Lower leg skin (tissue), 4 donors: ENCODE data around the gene RACGAP1. TPM values are rescaled to one million over a fixed set of nuclear protein-coding genes. Genes with fewer than 3 reads are reported as not detected.

Experiments
- DNase-seq, 2 donors: peaks; one replicate each; pipeline ENCODE4 v3.0.0-alpha.2; 2019; ENCODE audit warnings: low spot score in 2 of 2
- H3K4me3 ChIP-seq: fragments of 200-600 bp; sonication (generic); 2 replicates; pipeline ENCODE4 v1.5.1; 2017; ENCODE audit warnings: mild to moderate bottlenecking, low read depth; ENCODE audit not compliant: poor library complexity, severe bottlenecking
- POLR2A ChIP-seq, 2 donors: fragments of 450-650 bp; IDR thresholded peaks; one replicate each; pipeline ENCODE4 v1.6.1; 2016 to 2017; ENCODE audit warnings: antibody characterized with exemption in 2 of 2, mild to moderate bottlenecking in 1 of 2, moderate library complexity in 1 of 2
- WGBS, 2 donors: methylation state at CpG; one replicate each; pipeline ENCODE4 v1.1.5; 2018; 5-methylcytosine and 5-hydroxymethylcytosine counted together
- intact Hi-C: fragments of 100-400 bp; cut with DNase I; formaldehyde crosslinking; loops from one replicate; pipeline ENCODE4 v1.15.0; 2023; ENCODE audit warnings: low total_unique reads
- total RNA-seq, 4 donors: library from RNA; depleted of rRNA; stranded (reverse); fragments of >200 nt; gene quantifications; one replicate each; pipeline ENCODE4 v1.1.0, GENCODE V29; 2016
- TF ChIP-seq, protein P1 (sequence below), 3 donors: fragments of 450-650 bp; IDR thresholded peaks; one replicate each; pipeline ENCODE4 v1.5.1; 2016; ENCODE audit warnings: antibody characterized with exemption in 3 of 3, mild to moderate bottlenecking in 3 of 3, moderate library complexity in 2 of 3

Gene RACGAP1
- total RNA-seq, 4 donors from 2014 or later: 11.6 to 16.8 (median 15.9) TPM

DNA sequence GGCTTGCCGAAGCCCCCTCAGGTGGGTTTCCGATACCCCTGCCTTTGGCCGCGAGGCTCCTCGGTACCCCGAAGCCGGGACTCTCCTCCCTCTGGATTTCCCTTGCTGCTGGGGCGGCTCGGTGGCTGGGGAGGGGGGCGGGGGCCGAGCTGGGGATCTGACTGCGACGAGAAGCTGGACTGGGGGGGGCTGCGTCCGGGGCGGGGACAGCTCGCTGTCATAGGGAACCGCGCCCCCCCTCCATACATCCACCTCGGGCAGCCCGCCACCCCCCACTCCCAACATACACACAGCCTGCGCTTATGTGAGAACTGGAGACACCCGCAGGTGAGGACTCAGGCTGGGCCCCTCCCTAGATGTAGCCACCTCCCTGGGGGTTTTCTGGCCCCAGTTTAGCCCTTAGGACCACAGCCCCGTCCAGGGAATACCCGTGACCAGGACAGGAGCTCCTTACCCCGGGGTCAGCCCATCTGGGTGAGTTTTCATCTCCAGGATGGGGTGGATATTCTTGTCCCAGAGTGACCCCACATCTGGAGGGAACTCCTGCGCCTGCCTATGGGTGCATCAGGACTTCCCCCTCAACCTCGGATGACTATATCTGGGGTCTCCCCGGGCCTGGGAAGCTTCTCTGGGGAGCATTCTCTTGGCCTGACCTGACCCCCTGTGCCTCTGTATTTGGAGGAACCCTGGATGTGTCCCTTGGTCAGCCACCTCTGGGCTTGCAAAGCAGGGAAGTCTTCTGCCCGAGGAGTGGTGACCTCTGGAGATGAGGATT lies 32.8 kb upstream of the RACGAP1 start:
- peak overlapping the region; percentile 26 for H3K4me3 ChIP-seq
- TF ChIP-seq, protein P1, sequence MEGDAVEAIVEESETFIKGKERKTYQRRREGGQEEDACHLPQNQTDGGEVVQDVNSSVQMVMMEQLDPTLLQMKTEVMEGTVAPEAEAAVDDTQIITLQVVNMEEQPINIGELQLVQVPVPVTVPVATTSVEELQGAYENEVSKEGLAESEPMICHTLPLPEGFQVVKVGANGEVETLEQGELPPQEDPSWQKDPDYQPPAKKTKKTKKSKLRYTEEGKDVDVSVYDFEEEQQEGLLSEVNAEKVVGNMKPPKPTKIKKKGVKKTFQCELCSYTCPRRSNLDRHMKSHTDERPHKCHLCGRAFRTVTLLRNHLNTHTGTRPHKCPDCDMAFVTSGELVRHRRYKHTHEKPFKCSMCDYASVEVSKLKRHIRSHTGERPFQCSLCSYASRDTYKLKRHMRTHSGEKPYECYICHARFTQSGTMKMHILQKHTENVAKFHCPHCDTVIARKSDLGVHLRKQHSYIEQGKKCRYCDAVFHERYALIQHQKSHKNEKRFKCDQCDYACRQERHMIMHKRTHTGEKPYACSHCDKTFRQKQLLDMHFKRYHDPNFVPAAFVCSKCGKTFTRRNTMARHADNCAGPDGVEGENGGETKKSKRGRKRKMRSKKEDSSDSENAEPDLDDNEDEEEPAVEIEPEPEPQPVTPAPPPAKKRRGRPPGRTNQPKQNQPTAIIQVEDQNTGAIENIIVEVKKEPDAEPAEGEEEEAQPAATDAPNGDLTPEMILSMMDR (IDR thresholded peaks at IDR 0.05): no peak
- TF ChIP-seq POLR2A (IDR thresholded peaks at IDR 0.05): no peak
- no peak for DNase-seq
- intact Hi-C loops: loop anchor here (10.0 kb wide), 1 partner anchor 283 kb away; no protein-coding TSS in a partner anchor
- WGBS, 2 donors: 24 to 50% methylated on average over 10 to 19 of the region's 30 CpGs

DNA sequence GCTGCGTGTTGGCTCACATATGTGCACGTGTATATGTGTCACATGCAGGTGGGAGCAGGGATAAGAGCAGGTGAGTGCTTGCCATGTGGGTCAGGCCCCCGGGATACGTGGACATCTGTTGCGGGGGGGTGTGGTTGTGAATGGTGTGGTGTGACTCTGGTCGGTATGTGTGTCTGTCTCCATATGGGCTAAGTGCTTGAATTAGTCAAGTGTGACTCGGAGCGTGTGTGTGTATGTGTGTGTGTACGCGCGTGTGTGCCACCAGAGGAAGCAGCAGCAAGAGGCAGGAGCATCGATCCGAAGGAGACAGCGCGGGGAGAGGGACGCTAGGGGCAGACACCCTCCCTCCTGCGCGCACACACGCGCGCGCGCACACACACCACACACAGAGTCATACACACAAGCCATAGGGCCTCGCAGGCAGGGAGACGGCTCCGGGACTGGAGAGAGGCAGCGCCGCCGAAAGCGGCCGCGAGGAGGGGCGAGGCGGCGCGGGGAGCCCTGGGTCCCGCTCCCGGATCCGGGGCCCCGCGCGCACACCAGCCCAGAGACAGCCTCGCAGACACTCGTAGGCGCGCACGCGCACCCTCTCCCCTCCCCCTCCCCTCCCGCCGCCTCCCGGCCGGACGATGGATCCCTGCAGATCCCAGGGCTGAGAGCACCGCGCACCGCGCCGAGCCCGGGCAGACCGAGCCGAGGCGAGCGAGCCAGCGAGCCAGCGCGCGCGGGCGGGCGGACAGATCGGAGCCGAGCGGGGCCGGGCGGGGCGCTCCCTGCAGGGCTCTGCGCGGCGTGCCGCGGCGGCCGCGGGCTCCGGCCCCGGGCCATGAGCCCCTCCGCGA lies 31.9 kb upstream of the RACGAP1 start, which contains the start of gene ASIC1:
ASIC1 (plus strand) TSS at position 597 of the 842 bp plus-strand sequence. CDS start 1,171 bp downstream, outside the sequence.
- DNase-seq: peak; percentile 46 to 93
- H3K4me3 ChIP-seq: peak within 1 kb of the TSS; percentile 26
- intact Hi-C loops: loop anchor here (10.0 kb wide), 1 partner anchor 282 kb away; no protein-coding TSS in a partner anchor
- no peak for TF ChIP-seq POLR2A (IDR thresholded peaks at IDR 0.05)
- TF ChIP-seq, protein P1 (IDR thresholded peaks at IDR 0.05): no peak
- WGBS, 2 donors: 1% methylated on average over 22 to 47 of the region's 88 CpGs

DNA sequence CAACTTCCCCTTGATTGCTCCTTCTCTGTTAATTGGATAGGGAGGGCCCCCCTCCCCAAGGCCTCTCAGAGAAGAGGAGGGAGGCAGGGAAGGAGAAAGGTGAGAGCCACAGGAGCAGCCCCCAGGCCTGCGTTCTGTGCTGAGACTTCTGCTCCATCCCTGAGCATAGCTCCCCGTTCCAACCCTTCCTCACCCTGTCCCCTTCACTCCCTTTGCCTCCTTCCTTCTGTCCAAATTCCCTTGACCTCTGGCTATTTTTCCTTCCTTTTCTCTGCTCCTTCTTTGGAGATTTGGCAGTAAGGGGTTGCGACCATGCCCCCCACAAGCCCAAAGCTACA lies 31.3 kb upstream of the RACGAP1 start:
- no peak for DNase-seq
- intact Hi-C loops: loop anchor here (10.0 kb wide), 1 partner anchor 282 kb away; no protein-coding TSS in a partner anchor
- TF ChIP-seq, protein P1 (IDR thresholded peaks at IDR 0.05): no peak
- no peak for TF ChIP-seq POLR2A (IDR thresholded peaks at IDR 0.05)
- 17 to 26% methylated on average over 3 of the region's 3 CpGs for WGBS, 2 donors
- no peak overlapping the region for H3K4me3 ChIP-seq

DNA sequence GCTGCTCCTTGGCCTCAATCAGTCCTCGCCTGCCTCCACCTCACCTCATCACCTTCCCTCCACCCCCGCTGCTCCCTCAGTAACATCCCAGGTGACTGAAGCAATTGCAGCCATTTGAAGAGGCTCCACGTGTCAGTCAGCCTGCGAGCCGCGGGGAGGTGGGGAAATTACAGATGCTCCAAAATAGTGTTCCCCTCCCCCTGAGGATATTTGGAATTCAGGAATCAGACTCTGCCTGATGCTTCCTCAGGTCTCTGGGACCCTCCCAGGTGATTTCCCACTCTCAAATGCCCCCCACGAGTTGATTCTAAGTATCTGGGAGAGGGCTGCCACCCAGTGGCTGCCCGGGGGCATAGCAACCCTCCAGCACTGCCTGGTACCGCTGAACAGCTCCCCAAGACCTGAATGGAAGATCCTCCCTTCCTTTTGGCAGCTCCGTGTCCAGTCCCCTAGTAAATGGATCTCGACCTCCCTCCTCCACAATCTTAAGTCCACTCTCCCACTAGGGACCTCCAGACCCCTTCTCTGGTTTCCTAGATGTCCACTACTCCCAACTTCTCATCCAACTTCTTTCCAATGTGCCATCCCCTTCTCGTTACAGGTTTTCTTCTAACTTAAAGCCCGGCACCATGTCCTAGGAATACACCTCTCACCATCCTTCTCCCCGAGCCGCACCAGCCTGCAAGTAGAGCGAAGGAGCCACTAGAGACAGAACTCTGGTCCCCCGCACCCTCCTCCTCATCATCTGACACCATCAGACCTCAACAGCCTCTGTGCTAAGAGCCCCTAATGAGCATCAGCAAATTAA lies 30.7 kb upstream of the RACGAP1 start:
- TF ChIP-seq, protein P1 (IDR thresholded peaks at IDR 0.05): peak in 1 of 3 donors; percentile 76
- TF ChIP-seq POLR2A (IDR thresholded peaks at IDR 0.05): no peak
- no peak overlapping the region for H3K4me3 ChIP-seq
- WGBS, 2 donors: 6% methylated on average over 17 of the region's 17 CpGs
- intact Hi-C loops: loop anchor here (10.0 kb wide), 1 partner anchor 281 kb away; no protein-coding TSS in a partner anchor
- no peak for DNase-seq

DNA sequence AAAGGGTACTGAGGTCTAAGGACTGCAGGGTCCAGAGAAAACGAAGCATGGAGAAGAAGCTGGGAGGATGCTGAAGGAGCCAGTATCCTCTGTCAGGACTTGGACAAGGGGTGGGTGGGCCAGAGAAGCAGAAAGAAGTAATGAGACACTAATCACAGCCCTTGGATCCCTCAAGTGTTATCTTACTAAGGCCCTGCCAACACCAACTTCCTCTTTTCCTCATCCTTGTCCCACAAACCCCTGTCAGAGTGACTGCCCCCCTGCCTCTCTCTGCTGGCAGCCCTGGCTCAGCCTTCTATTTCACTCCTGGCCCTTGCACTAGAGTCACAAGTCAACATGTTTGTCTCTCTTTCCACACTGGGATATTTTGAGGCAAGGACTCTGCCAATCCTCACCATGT lies 28.3 kb upstream of the RACGAP1 start:
- no peak for TF ChIP-seq POLR2A (IDR thresholded peaks at IDR 0.05)
- TF ChIP-seq, protein P1 (IDR thresholded peaks at IDR 0.05): no peak
- H3K4me3 ChIP-seq: no peak overlapping the region
- no peak for DNase-seq
- 88 to 96% methylated on average over 1 of the region's 1 CpG for WGBS, 2 donors
- intact Hi-C loops: loop anchor here (5.0 to 10.0 kb wide), 2 partner anchors 81 to 279 kb away; partner anchors contain the start of gene AQP6
